ENCODE measurements around the gene ITPRID2. TPM values are rescaled to one million over a fixed set of nuclear protein-coding genes. Genes with fewer than 3 reads are reported as not detected.

Gene ITPRID2
- total and polyA plus RNA-seq, 2 of the 8 experiments (the other 6 are each of a cell fraction or from before 2014, with no cell fraction given), result 1.9 to 12.6 TPM

GRCh38 chr2:181857483-181857882 is 34.0 kb upstream of the ITPRID2 start:
- H3K4ac ChIP-seq (replicated peaks; ENCODE audit: insufficient read length, low read depth, low read length), result no peak overlapping the region
- no peak overlapping the region for H3K56ac ChIP-seq (replicated peaks; ENCODE audit: insufficient read length, low read depth, low read length)
- H3K14ac ChIP-seq (ENCODE audit: insufficient read length), result no peak overlapping the region
- no peak overlapping the region for H2AK5ac ChIP-seq (ENCODE audit: low read depth, low read length)
- H2BK5ac ChIP-seq (ENCODE audit: low read depth, low read length), result no peak overlapping the region
- H4K8ac ChIP-seq (ENCODE audit: extremely low read depth, insufficient read depth, low read length), result no peak overlapping the region
- H3K23me2 ChIP-seq (ENCODE audit: low read depth, low read length), result no peaks in the 10 kb centered on the region
- H3K4me1 ChIP-seq (replicated peaks in 1 of 4; ENCODE audit: control insufficient read depth in 3 of 4, insufficient read depth in 4 of 4, low read length in 3 of 4), result peaks cover 0 to 3% (median 1%) of the 10 kb centered on the region in 4 experiments; a peak in 2 of 7 replicates
- DNase-seq (ENCODE audit: low read depth in 1 of 2, low spot score in 2 of 2) (no peak), FAIRE-seq (no peak)
- H3K27me3 ChIP-seq (replicated peaks in 1 of 4; ENCODE audit: control insufficient read depth in 3 of 4, extremely low read depth in 1 of 4, insufficient read depth in 3 of 4, low read length in 3 of 4), result no peaks in the 10 kb centered on the region
- no peaks in the 10 kb centered on the region for H3K79me1 ChIP-seq (ENCODE audit: low read depth, low read length)
- TF ChIP-seq ZNF274 (IDR thresholded peaks at IDR 0.05; ENCODE audit: borderline replicate concordance, extremely low read depth, low read length) (no peak), ASH2L (IDR thresholded peaks at IDR 0.05; ENCODE audit: low read length) (no peak), CTBP2 (IDR thresholded peaks at IDR 0.05; ENCODE audit: borderline replicate concordance, insufficient read depth, insufficient read length, low read length) (no peak), POU5F1 (IDR thresholded peaks at IDR 0.05; ENCODE audit: low read depth, low read length) (no peak), CTCF (IDR thresholded peaks at IDR 0.05; ENCODE audit: control extremely low read depth in 1 of 3, insufficient read depth in 1 of 3, low read depth in 1 of 3, low read length in 3 of 3) (no peak)
- H3K27ac ChIP-seq (ENCODE audit: low read depth, low read length), result no peak overlapping the region
- no peak overlapping the region for H2BK120ac ChIP-seq (replicated peaks; ENCODE audit: low read depth, low read length)
- H4K5ac ChIP-seq (ENCODE audit: insufficient read length, low read depth, low read length), result no peak overlapping the region
- no peak overlapping the region for H3K23ac ChIP-seq (ENCODE audit: insufficient read length)
- H3K9me3 ChIP-seq (ENCODE audit: insufficient read depth in 2 of 2, low read depth in 1 of 2, low read length in 1 of 2), result no peaks in the 10 kb centered on the region
- no peaks in the 10 kb centered on the region for H3K36me3 ChIP-seq (ENCODE audit: control insufficient read depth in 2 of 4, insufficient read depth in 4 of 4, low read length in 3 of 4)
- no peak overlapping the region for H2BK20ac ChIP-seq (ENCODE audit: low read length)
- no peak overlapping the region for H3K9ac ChIP-seq (replicated peaks in 1 of 4; ENCODE audit: extremely low read depth in 1 of 4, low read depth in 3 of 4, low read length in 3 of 4)
- 81% methylated on average over 1 of the region's 1 CpG; no CpG with 5 or more reads in 1 of the 2 experiments for WGBS, 2 experiments (ENCODE audit: extremely low coverage in 1 of 2, insufficient coverage in 1 of 2, insufficient read length in 1 of 2, insufficient replicate concordance in 2 of 2, low coverage in 1 of 2, low lambda C conversion rate in 2 of 2, missing lambda C conversion rate in 1 of 2)
- no peak overlapping the region for H4K91ac ChIP-seq (replicated peaks; ENCODE audit: insufficient read length, low read length)
- no peak overlapping the region for H2BK12ac ChIP-seq (ENCODE audit: low read depth, low read length)
- CTCF ChIA-PET (ENCODE audit: partially characterized antibody), result no interaction called here
- H2BK15ac ChIP-seq (ENCODE audit: low read length), result no peak overlapping the region
- no peaks in the 10 kb centered on the region for H4K20me1 ChIP-seq (replicated peaks in 1 of 2; ENCODE audit: control insufficient read depth in 1 of 2, insufficient read depth in 2 of 2, low read length in 2 of 2)
- no peak overlapping the region for H3K18ac ChIP-seq (ENCODE audit: extremely low read depth, low read length)
- no peaks in the 10 kb centered on the region for H3K79me2 ChIP-seq (ENCODE audit: control insufficient read depth in 1 of 2, insufficient read depth in 2 of 2, low read length in 2 of 2)
- no peak overlapping the region for H2AFZ ChIP-seq (ENCODE audit: low read length)
- POLR2A ChIA-PET (ENCODE audit: partially characterized antibody), result no interaction called here
- H3K4me2 ChIP-seq (ENCODE audit: insufficient read depth in 1 of 2, low read depth in 2 of 2, low read length in 2 of 2), result no peak overlapping the region
- H3K4me3 ChIP-seq (ENCODE audit: extremely low read depth in 1 of 4, insufficient read depth in 2 of 4, low read depth in 3 of 4, low read length in 4 of 4), result no peak overlapping the region

Data from H1 (cell line).